Measurements from ENCODE around the gene CFAP65. TPM values are rescaled to one million over a fixed set of nuclear protein-coding genes. Genes with fewer than 3 reads are reported as not detected.

Gene CFAP65
- total and polyA plus RNA-seq, 2 of the 13 experiments (the other 11 are each of a cell fraction or from before 2014, with no cell fraction given): 0.05 TPM; not detected in 1

DNA sequence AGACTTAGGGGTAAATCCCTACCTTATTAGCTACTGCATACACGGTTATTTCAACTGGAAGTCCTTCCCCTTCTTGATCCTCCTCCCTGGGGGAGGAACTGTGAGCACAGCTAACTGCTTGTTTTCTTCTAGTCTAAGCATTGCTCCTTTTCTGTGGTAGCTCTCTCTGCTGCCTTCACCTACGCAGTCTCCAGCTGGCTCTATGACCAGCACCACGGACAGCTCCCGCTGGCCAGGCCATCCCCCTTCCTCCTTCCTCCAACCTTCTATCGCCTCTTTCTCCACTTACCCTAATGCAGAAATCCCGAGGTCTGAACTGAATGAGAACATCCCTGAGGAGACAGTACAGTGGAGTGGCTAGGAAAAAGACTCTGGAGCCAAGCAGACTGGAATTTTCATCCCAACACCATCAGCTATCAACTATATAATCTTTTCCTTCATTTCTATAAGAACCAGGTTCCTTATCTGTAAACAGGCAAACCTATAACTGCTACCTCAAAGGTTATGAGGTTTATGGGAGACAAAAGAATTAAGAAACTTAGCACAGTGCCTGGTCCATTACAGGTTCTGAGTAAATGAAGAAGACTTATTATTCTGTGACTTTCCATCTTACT lies 4.7 kb upstream of the CFAP65 start (continued):
- TF ChIP-seq, protein P1, sequence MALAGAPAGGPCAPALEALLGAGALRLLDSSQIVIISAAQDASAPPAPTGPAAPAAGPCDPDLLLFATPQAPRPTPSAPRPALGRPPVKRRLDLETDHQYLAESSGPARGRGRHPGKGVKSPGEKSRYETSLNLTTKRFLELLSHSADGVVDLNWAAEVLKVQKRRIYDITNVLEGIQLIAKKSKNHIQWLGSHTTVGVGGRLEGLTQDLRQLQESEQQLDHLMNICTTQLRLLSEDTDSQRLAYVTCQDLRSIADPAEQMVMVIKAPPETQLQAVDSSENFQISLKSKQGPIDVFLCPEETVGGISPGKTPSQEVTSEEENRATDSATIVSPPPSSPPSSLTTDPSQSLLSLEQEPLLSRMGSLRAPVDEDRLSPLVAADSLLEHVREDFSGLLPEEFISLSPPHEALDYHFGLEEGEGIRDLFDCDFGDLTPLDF (CRISPR knock-in tag; IDR thresholded peaks at IDR 0.05): no peak
- TF ChIP-seq, protein P2, sequence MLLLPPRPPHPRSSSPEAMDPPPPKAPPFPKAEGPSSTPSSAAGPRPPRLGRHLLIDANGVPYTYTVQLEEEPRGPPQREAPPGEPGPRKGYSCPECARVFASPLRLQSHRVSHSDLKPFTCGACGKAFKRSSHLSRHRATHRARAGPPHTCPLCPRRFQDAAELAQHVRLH (CRISPR knock-in tag; IDR thresholded peaks at IDR 0.05; ENCODE audit: borderline replicate concordance, low read depth): peak; percentile 78; the same call in 1 of the 2 replicates
- TF ChIP-seq, protein P3, sequence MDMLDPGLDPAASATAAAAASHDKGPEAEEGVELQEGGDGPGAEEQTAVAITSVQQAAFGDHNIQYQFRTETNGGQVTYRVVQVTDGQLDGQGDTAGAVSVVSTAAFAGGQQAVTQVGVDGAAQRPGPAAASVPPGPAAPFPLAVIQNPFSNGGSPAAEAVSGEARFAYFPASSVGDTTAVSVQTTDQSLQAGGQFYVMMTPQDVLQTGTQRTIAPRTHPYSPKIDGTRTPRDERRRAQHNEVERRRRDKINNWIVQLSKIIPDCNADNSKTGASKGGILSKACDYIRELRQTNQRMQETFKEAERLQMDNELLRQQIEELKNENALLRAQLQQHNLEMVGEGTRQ (IDR thresholded peaks at IDR 0.05; ENCODE audit: low read depth, low read length): no peak
- TF ChIP-seq, protein P3 (CRISPR knock-in tag; IDR thresholded peaks at IDR 0.05; ENCODE audit: borderline replicate concordance): no peak
- TF ChIP-seq ZSCAN22 (CRISPR knock-in tag; IDR thresholded peaks at IDR 0.05) (no peak), GZF1 (CRISPR knock-in tag; IDR thresholded peaks at IDR 0.05) (no peak), POLR2A (IDR thresholded peaks at IDR 0.05; ENCODE audit: insufficient read depth in 1 of 2, low read depth in 2 of 2, low read length in 2 of 2) (no peak), ZFP41 (CRISPR knock-in tag; IDR thresholded peaks at IDR 0.05; ENCODE audit: borderline replicate concordance) (no peak), MTA3 (CRISPR knock-in tag; IDR thresholded peaks at IDR 0.05) (no peak), MAFF (IDR thresholded peaks at IDR 0.05; ENCODE audit: low read depth, low read length) (no peak), PRPF4 (IDR thresholded peaks at IDR 0.05; ENCODE audit: low read depth, low read length, poor library complexity, severe bottlenecking) (no peak), ZNF317 (CRISPR knock-in tag; IDR thresholded peaks at IDR 0.05) (no peak), DPF2 (CRISPR knock-in tag; IDR thresholded peaks at IDR 0.05; ENCODE audit: borderline replicate concordance, low read depth) (no peak), ZBTB7B (CRISPR knock-in tag; IDR thresholded peaks at IDR 0.05) (no peak), DMAP1 (CRISPR knock-in tag; IDR thresholded peaks at IDR 0.05) (no peak), TP53 (CRISPR knock-in tag; conservative IDR thresholded peaks at IDR 0.05) (no peak)
- TF ChIP-seq, protein P4, sequence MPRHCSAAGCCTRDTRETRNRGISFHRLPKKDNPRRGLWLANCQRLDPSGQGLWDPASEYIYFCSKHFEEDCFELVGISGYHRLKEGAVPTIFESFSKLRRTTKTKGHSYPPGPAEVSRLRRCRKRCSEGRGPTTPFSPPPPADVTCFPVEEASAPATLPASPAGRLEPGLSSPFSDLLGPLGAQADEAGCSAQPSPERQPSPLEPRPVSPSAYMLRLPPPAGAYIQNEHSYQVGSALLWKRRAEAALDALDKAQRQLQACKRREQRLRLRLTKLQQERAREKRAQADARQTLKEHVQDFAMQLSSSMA (CRISPR knock-in tag; IDR thresholded peaks at IDR 0.05): no peak
- TF ChIP-seq, protein P5, sequence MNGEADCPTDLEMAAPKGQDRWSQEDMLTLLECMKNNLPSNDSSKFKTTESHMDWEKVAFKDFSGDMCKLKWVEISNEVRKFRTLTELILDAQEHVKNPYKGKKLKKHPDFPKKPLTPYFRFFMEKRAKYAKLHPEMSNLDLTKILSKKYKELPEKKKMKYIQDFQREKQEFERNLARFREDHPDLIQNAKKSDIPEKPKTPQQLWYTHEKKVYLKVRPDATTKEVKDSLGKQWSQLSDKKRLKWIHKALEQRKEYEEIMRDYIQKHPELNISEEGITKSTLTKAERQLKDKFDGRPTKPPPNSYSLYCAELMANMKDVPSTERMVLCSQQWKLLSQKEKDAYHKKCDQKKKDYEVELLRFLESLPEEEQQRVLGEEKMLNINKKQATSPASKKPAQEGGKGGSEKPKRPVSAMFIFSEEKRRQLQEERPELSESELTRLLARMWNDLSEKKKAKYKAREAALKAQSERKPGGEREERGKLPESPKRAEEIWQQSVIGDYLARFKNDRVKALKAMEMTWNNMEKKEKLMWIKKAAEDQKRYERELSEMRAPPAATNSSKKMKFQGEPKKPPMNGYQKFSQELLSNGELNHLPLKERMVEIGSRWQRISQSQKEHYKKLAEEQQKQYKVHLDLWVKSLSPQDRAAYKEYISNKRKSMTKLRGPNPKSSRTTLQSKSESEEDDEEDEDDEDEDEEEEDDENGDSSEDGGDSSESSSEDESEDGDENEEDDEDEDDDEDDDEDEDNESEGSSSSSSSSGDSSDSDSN (CRISPR knock-in tag; IDR thresholded peaks at IDR 0.05): no peak
- TF ChIP-seq, protein P6, sequence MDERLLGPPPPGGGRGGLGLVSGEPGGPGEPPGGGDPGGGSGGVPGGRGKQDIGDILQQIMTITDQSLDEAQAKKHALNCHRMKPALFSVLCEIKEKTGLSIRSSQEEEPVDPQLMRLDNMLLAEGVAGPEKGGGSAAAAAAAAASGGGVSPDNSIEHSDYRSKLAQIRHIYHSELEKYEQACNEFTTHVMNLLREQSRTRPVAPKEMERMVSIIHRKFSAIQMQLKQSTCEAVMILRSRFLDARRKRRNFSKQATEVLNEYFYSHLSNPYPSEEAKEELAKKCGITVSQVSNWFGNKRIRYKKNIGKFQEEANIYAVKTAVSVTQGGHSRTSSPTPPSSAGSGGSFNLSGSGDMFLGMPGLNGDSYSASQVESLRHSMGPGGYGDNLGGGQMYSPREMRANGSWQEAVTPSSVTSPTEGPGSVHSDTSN (CRISPR knock-in tag; IDR thresholded peaks at IDR 0.05): no peak

Measured in HepG2 (cell line).